ENCODE measurements around the gene CBX1. TPM values are rescaled to one million over a fixed set of nuclear protein-coding genes. Genes with fewer than 3 reads are reported as not detected.
"Not testable (repeated sequence)": the region's sequence is repeated elsewhere in the genome, so short reads cannot be mapped to it uniquely, and the experiment has no call there.

The CBX1 gene
- total RNA-seq, 1 experiment from 2014 or later = 126 TPM

GRCh38 chr17:48071654-48072053 is 29.6 kb downstream of the CBX1 start:
- Mint-ChIP-seq H3K4me1 (ENCODE audit: low read depth, unreplicated experiment) (no peaks in the 10 kb centered on the region), H3K36me3 (ENCODE audit: insufficient read depth, unreplicated experiment) (peaks cover 93% of the 10 kb centered on the region), H3K4me3 (ENCODE audit: low read depth, unreplicated experiment) (no peak overlapping the region), H3K27me3 (ENCODE audit: unreplicated experiment) (no peaks in the 10 kb centered on the region), H3K9me3 (ENCODE audit: low read depth, unreplicated experiment) (no peaks in the 10 kb centered on the region), H3K27ac (ENCODE audit: unreplicated experiment) (no peak overlapping the region)
- CTCF ChIA-PET = interaction anchor here (0.6 to 1.2 kb wide), 4 partner anchors 8 to 101 kb away, joined by 3 to 6 read pairs (median 4); partner anchors contain the start of gene CDK5RAP3
- BruUV-seq (replicated peaks) = no TSS peak
- intact Hi-C loops (cut with micrococcal nuclease; ENCODE audit: unreplicated experiment) = no loop called here
- no peak for DNase-seq
- no peak for TF ChIP-seq CTCF (IDR thresholded peaks at IDR 0.05; ENCODE audit: unreplicated experiment)

GRCh38 chr17:48070195-48070594 is 31.1 kb downstream of the CBX1 start:
- DNase-seq = no peak
- CTCF ChIA-PET = no interaction called here
- BruUV-seq (replicated peaks) = TSS peak; percentile 83
- peaks cover 93% of the 10 kb centered on the region for H3K36me3 Mint-ChIP-seq (ENCODE audit: insufficient read depth, unreplicated experiment)
- no peaks in the 10 kb centered on the region for H3K27me3 Mint-ChIP-seq (ENCODE audit: unreplicated experiment)
- H3K4me1 Mint-ChIP-seq (ENCODE audit: low read depth, unreplicated experiment) = no peaks in the 10 kb centered on the region
- intact Hi-C loops (cut with micrococcal nuclease; ENCODE audit: unreplicated experiment) = no loop called here
- H3K27ac Mint-ChIP-seq (ENCODE audit: unreplicated experiment) = no peak overlapping the region
- no peak overlapping the region for H3K4me3 Mint-ChIP-seq (ENCODE audit: low read depth, unreplicated experiment)
- TF ChIP-seq CTCF (IDR thresholded peaks at IDR 0.05; ENCODE audit: unreplicated experiment) = no peak
- H3K9me3 Mint-ChIP-seq (ENCODE audit: low read depth, unreplicated experiment) = no peaks in the 10 kb centered on the region

- TF ChIP-seq CTCF (IDR thresholded peaks at IDR 0.05; ENCODE audit: unreplicated experiment) = peak; percentile 31
- no peaks in the 10 kb centered on the region for H3K4me1 Mint-ChIP-seq (ENCODE audit: low read depth, unreplicated experiment)
- intact Hi-C loops (cut with micrococcal nuclease; ENCODE audit: unreplicated experiment) = no loop called here
- peaks cover 95% of the 10 kb centered on the region for H3K36me3 Mint-ChIP-seq (ENCODE audit: insufficient read depth, unreplicated experiment)
- H3K27me3 Mint-ChIP-seq (ENCODE audit: unreplicated experiment) = no peaks in the 10 kb centered on the region
- H3K27ac Mint-ChIP-seq (ENCODE audit: unreplicated experiment) = no peak overlapping the region
- no peaks in the 10 kb centered on the region for H3K9me3 Mint-ChIP-seq (ENCODE audit: low read depth, unreplicated experiment)
- CTCF ChIA-PET = interaction anchor here (0.6 to 2.6 kb wide), 6 partner anchors 12 to 42 kb away, joined by 3 to 15 read pairs (median 4); partner anchors contain the start of gene NFE2L1
- no peak overlapping the region for H3K4me3 Mint-ChIP-seq (ENCODE audit: low read depth, unreplicated experiment)
- no TSS peak for BruUV-seq (replicated peaks)
- DNase-seq = peak; percentile 43
Measured at GRCh38 chr17:48068491-48068961, 32.8 kb downstream of the CBX1 start.

- intact Hi-C loops (cut with micrococcal nuclease; ENCODE audit: unreplicated experiment) = not testable (repeated sequence)
Measured at GRCh38 chr17:48067808-48068207, 33.5 kb downstream of the CBX1 start.

GRCh38 chr17:48067245-48067644 is 34.0 kb downstream of the CBX1 start:
- CTCF ChIA-PET = interaction anchor here (0.8 to 2.6 kb wide), 5 partner anchors 8 to 41 kb away, joined by 3 to 15 read pairs (median 3); no protein-coding TSS in a partner anchor

More at GRCh38 chr17:48067808-48068207, 33.5 kb downstream of the CBX1 start:
- H3K4me3 Mint-ChIP-seq (ENCODE audit: low read depth, unreplicated experiment); H3K27ac Mint-ChIP-seq (ENCODE audit: unreplicated experiment); H3K27me3 Mint-ChIP-seq (ENCODE audit: unreplicated experiment); BruUV-seq (replicated peaks); DNase-seq; H3K4me1 Mint-ChIP-seq (ENCODE audit: low read depth, unreplicated experiment); H3K9me3 Mint-ChIP-seq (ENCODE audit: low read depth, unreplicated experiment): not testable (repeated sequence)
- CTCF ChIA-PET = interaction anchor here (0.5 to 2.6 kb wide), 5 partner anchors 12 to 61 kb away, joined by 3 to 15 read pairs (median 4); partner anchors contain the start of gene NFE2L1
- H3K36me3 Mint-ChIP-seq (ENCODE audit: insufficient read depth, unreplicated experiment) = peaks cover 91% of the 10 kb centered on the region

More at GRCh38 chr17:48067245-48067644, 34.0 kb downstream of the CBX1 start:
- Mint-ChIP-seq H3K27ac (ENCODE audit: unreplicated experiment) (no peak overlapping the region), H3K4me1 (ENCODE audit: low read depth, unreplicated experiment) (no peaks in the 10 kb centered on the region), H3K27me3 (ENCODE audit: unreplicated experiment) (no peaks in the 10 kb centered on the region), H3K9me3 (ENCODE audit: low read depth, unreplicated experiment) (no peaks in the 10 kb centered on the region), H3K36me3 (ENCODE audit: insufficient read depth, unreplicated experiment) (peaks cover 91% of the 10 kb centered on the region), H3K4me3 (ENCODE audit: low read depth, unreplicated experiment) (no peak overlapping the region)
- intact Hi-C loops (cut with micrococcal nuclease; ENCODE audit: unreplicated experiment) = no loop called here
- no peak for DNase-seq
- no TSS peak for BruUV-seq (replicated peaks)
- TF ChIP-seq CTCF (IDR thresholded peaks at IDR 0.05; ENCODE audit: unreplicated experiment) = no peak

All from Calu3 (cell line).